Heart left ventricle (tissue), 16 donors: ENCODE data around the gene SPATA24. TPM values are rescaled to one million over a fixed set of nuclear protein-coding genes. Genes with fewer than 3 reads are reported as not detected.
"Not testable (repeated sequence)": the region's sequence is repeated elsewhere in the genome, so short reads cannot be mapped to it uniquely, and the experiment has no call there.

Experiments
- ATAC-seq, 4 donors: fragments of 200-7000 bp; cut with Tn5 transposase; one replicate each; pipeline ENCODE4 v1.9.1; 2020 to 2022; ENCODE audit warnings: moderate library complexity in 4 of 4, mild to moderate bottlenecking in 3 of 4, moderate number of reproducible peaks in 1 of 4
- DNase-seq, 5 donors: peaks; one replicate each; pipeline ENCODE4 v3.0.0-alpha.2; 2020
- H3K27ac ChIP-seq, 12 donors: fragments of 200-600 bp; sonication (generic) in 4 of 12; one replicate each; pipeline versions ENCODE4 v1.5.0 to v1.8.0; 2016 to 2022; ENCODE audit warnings: mild to moderate bottlenecking in 2 of 12
- H3K27me3 ChIP-seq, 9 donors: fragments of 200-600 bp; sonication (generic) in 2 of 9; one replicate each; pipeline versions ENCODE4 v1.5.1 to v1.8.0; 2016 to 2022; ENCODE audit warnings: mild to moderate bottlenecking in 3 of 9
- H3K36me3 ChIP-seq, 9 donors: fragments of 200-600 bp; sonication (generic) in 2 of 9; one replicate each; pipeline versions ENCODE4 v1.5.0 to v1.8.0; 2018 to 2022; ENCODE audit warnings: mild to moderate bottlenecking in 2 of 9
- H3K4me1 ChIP-seq, 12 donors: fragments of 200-600 bp; sonication (generic) in 4 of 12; one replicate each; pipeline versions ENCODE4 v1.5.0 to v1.8.0; 2016 to 2022; ENCODE audit warnings: mild to moderate bottlenecking in 3 of 12
- H3K4me3 ChIP-seq, 12 donors: fragments of 200-600 bp; sonication (generic) in 4 of 12; one replicate each; pipeline versions ENCODE4 v1.5.0 to v1.8.0; 2017 to 2022; ENCODE audit warnings: mild to moderate bottlenecking in 9 of 12, moderate library complexity in 4 of 12
- H3K9me3 ChIP-seq, 12 donors: fragments of 200-600 bp; sonication (generic) in 4 of 12; one replicate each; pipeline versions ENCODE4 v1.5.0 to v1.8.0; 2016 to 2022; ENCODE audit warnings: mild to moderate bottlenecking in 1 of 12
- CTCF ChIP-seq, 12 donors: fragments of 200-600 bp; sonication (generic) in 4 of 12; IDR thresholded peaks; one replicate each; pipeline versions ENCODE4 v1.5.0 to v1.8.0; 2018 to 2022; ENCODE audit warnings: antibody characterized with exemption in 12 of 12, mild to moderate bottlenecking in 5 of 12
- POLR2A ChIP-seq, 2 donors: fragments of 450-650 bp; IDR thresholded peaks; one replicate each; pipeline ENCODE4 v1.6.1; 2017; ENCODE audit warnings: antibody characterized with exemption in 2 of 2, mild to moderate bottlenecking in 2 of 2, moderate library complexity in 2 of 2
- WGBS, 4 donors: extraction: QIAGEN DNeasy Blood & Tissue Kit in 2 of 4; methylation state at CpG; one replicate each; pipeline versions ENCODE4 v1.1.5 to v1.1.7; 2013 to 2018; 5-methylcytosine and 5-hydroxymethylcytosine counted together
- intact Hi-C, 10 donors: fragments of 100-400 bp; cut with DNase I; formaldehyde crosslinking; loops; one replicate each; pipeline versions ENCODE4 v1.11.1 to v1.14.2; 2022
- polyA plus RNA-seq, 2 donors: library from polyadenylated mRNA; stranded (reverse); fragments of 200-250 nt; gene quantifications; one replicate each; pipeline ENCODE4 v1.2.3, GENCODE V29; 2013
- total RNA-seq, 9 donors: library from RNA; depleted of rRNA in 2 of 9; stranded (reverse); fragments of >200 nt in 2 of 9; fragmentation: NEBNext Ultra II Directional in 3 of 9; extraction: Animal tissue kit (Norgen Biotek cat#: 25700) in 3 of 9; gene quantifications; one replicate each; pipeline versions ENCODE4 v1.1.0 to v1.2.4, GENCODE V29; 2016 to 2023
- donor health status: ischemic (EF 13 %, LVEDD 7.1; RV severe dilation, severe dysfunction).
- donor health status: healthy with polysubstance abuse.
- donor health status: DM: no; HTN: yes; CAD: no.
- donor health status: DM: no; HTN: no; CAD: no.
- donor health status: ischemic (EF 25% LVEDD 6.9; RV normal size, moderate dysfunction).
- donor health status: ischemic (EF 25% LVEDD 5.7; RV mildly dilated, moderate dysfunction).
- donor health status: healthy.
- donor health status: DM: yes; HTN: yes; CAD: no.
- donor health status: ischemic (EF 35%, LVEDD 5.7; RV mildly dilated, moderate dysfunction).
- donor health status: nonischemic (EF 11% LVEDD 7.7; RV severe dilation, severe dysfunction).
- donor health status: DM: yes; HTN: yes; CAD: no.
- donor health status: PGD.
- donor health status: ischemic (EF 29% LVEDD 5.4; RV normal size, mild dysfunction).
- donor health status: nonischemic (EF 23%, LVEDD 6.1; RV moderate dilation, normal function).

Gene SPATA24
- total and polyA plus RNA-seq, 11 donors = 10.7 to 37.8 (median 16.0) TPM

GRCh38 chr5:139446956-139447779, 43.3 kb upstream of the SPATA24 start:
- no peaks in the 10 kb centered on the region for H3K27me3 ChIP-seq
- H3K4me3 ChIP-seq = no peak overlapping the region
- H3K36me3 ChIP-seq = peaks cover 0 to 34% (median 3%) of the 10 kb centered on the region in 9 donors
- no peak for TF ChIP-seq POLR2A (IDR thresholded peaks at IDR 0.05)
- TF ChIP-seq CTCF (IDR thresholded peaks at IDR 0.05) = no peak
- H3K4me1 ChIP-seq = peaks cover 0 to 11% (median 2%) of the 10 kb centered on the region in 12 donors
- H3K9me3 ChIP-seq = no peaks in the 10 kb centered on the region
- 82 to 87% (median 84%) methylated on average over 5 of the region's 5 CpGs for WGBS, 4 donors
- H3K27ac ChIP-seq = no peak overlapping the region
- DNase-seq (no peak), ATAC-seq (no peak)
- intact Hi-C loops = no loop called here

GRCh38 chr5:139445325-139446170, 41.7 kb upstream of the SPATA24 start:
- H3K27me3 ChIP-seq = no peaks in the 10 kb centered on the region
- intact Hi-C loops = no loop called here
- peak overlapping the region in 1 of 12 donors; percentile 19 for H3K27ac ChIP-seq
- H3K36me3 ChIP-seq = peaks cover 0 to 26% (median 0%) of the 10 kb centered on the region in 9 donors
- no peak for TF ChIP-seq POLR2A (IDR thresholded peaks at IDR 0.05)
- TF ChIP-seq CTCF (IDR thresholded peaks at IDR 0.05) = no peak
- H3K4me3 ChIP-seq = no peak overlapping the region
- no peaks in the 10 kb centered on the region for H3K9me3 ChIP-seq
- 47 to 53% (median 49%) methylated on average over 7 of the region's 7 CpGs for WGBS, 4 donors
- H3K4me1 ChIP-seq = peaks cover 0 to 11% (median 2%) of the 10 kb centered on the region in 12 donors
- DNase-seq = no peak
- ATAC-seq = peak in 3 of 4 donors; percentile 35 to 48 (median 38)

- H3K36me3 ChIP-seq = peaks cover 0 to 10% (median 0%) of the 10 kb centered on the region in 9 donors
- TF ChIP-seq POLR2A (IDR thresholded peaks at IDR 0.05) = no peak
- TF ChIP-seq CTCF (IDR thresholded peaks at IDR 0.05) = no peak
- H3K27me3 ChIP-seq = no peaks in the 10 kb centered on the region
- ATAC-seq (no peak), DNase-seq (no peak)
- H3K4me1 ChIP-seq = peaks cover 0 to 18% (median 9%) of the 10 kb centered on the region in 12 donors
- intact Hi-C loops = loop anchor here in 3 of 10 donors (5.0 kb wide), 2 partner anchors 38 to 68 kb away; partner anchors contain the start of gene STING1 (in 2 of the 3)
- H3K9me3 ChIP-seq = no peaks in the 10 kb centered on the region
- WGBS, 4 donors = 66 to 78% (median 69%) methylated on average over 4 of the region's 4 CpGs
- H3K4me3 ChIP-seq = no peak overlapping the region
- H3K27ac ChIP-seq = no peak overlapping the region
Measured at GRCh38 chr5:139443831-139444453, 40.1 kb upstream of the SPATA24 start.

- not testable (repeated sequence) for H3K9me3 ChIP-seq, H3K4me3 ChIP-seq, ATAC-seq, H3K27me3 ChIP-seq, DNase-seq
- intact Hi-C loops = loop anchor here in 3 of 10 donors (5.0 kb wide), 2 partner anchors 42 to 72 kb away; partner anchors contain the start of gene STING1 (in 2 of the 3)
- WGBS, 4 donors = 95 to 98% (median 98%) methylated on average over 17 of the region's 17 CpGs
- Histone ChIP-seq H3K27ac (peak overlapping the region in 1 of 12 donors; percentile 94), H3K4me1 (peaks cover 0 to 15% (median 13%) of the 10 kb centered on the region in 12 donors), H3K36me3 (peaks cover 0 to 21% (median 7%) of the 10 kb centered on the region in 9 donors)
Measured at GRCh38 chr5:139440416-139440815, 36.5 kb upstream of the SPATA24 start.
